CD4-positive, alpha-beta T cell treated with Interleukin-17A for 4 hours (primary cell): Measurements from ENCODE around the gene CDH26.

Source experiments
- DNase-seq: peaks from one replicate; pipeline ENCODE4 v3.0.0-alpha.2; 2020; ENCODE audit warnings: mixed read lengths

The CDH26 gene

GRCh38 chr20:59987135-59987534 is 28.9 kb downstream of the CDH26 start:
- DNase-seq, result no peak

- no peak for DNase-seq
These were observed 29.9 kb downstream of the CDH26 start for GRCh38 chr20:59988141-59988540.

- no peak for DNase-seq
These were observed 34.4 kb downstream of the CDH26 start for GRCh38 chr20:59992526-59993084.

- DNase-seq, result no peak
These were observed 35.7 kb downstream of the CDH26 start for GRCh38 chr20:59993736-59994430.

GRCh38 chr20:59994697-59995122 is 36.5 kb downstream of the CDH26 start:
- DNase-seq, result no peak

- no peak for DNase-seq
These were observed 37.9 kb downstream of the CDH26 start for GRCh38 chr20:59996108-59996507.

GRCh38 chr20:59997896-59998295 is 39.7 kb downstream of the CDH26 start:
- DNase-seq, result no peak

- DNase-seq, result no peak
These were observed 41.3 kb downstream of the CDH26 start for GRCh38 chr20:59999502-59999901.

GRCh38 chr20:60000271-60001042 is 42.2 kb downstream of the CDH26 start:
- DNase-seq, result no peak

GRCh38 chr20:60001108-60001507 is 42.9 kb downstream of the CDH26 start:
- DNase-seq, result no peak

- no peak for DNase-seq
These were observed 45.6 kb downstream of the CDH26 start for GRCh38 chr20:60003776-60004175.

GRCh38 chr20:60006261-60006660 is 48.0 kb downstream of the CDH26 start:
- no peak for DNase-seq

GRCh38 chr20:60007464-60007863 is 49.2 kb downstream of the CDH26 start:
- DNase-seq, result no peak

- no peak for DNase-seq
These were observed 50.0 kb downstream of the CDH26 start for GRCh38 chr20:60008130-60008808.

GRCh38 chr20:60009318-60009717 is 51.1 kb downstream of the CDH26 start:
- DNase-seq, result no peak

- no peak for DNase-seq
These were observed 51.8 kb downstream of the CDH26 start for GRCh38 chr20:60009826-60010616.

- DNase-seq, result no peak
These were observed 52.7 kb downstream of the CDH26 start for GRCh38 chr20:60010689-60011458.

GRCh38 chr20:60011512-60012507 is 53.6 kb downstream of the CDH26 start:
- no peak for DNase-seq

GRCh38 chr20:60013296-60014139 is 55.3 kb downstream of the CDH26 start:
- DNase-seq, result no peak

GRCh38 chr20:60016406-60016805 is 58.2 kb downstream of the CDH26 start:
- DNase-seq, result no peak
